ENCODE measurements around the gene SH3RF3.

DNA sequence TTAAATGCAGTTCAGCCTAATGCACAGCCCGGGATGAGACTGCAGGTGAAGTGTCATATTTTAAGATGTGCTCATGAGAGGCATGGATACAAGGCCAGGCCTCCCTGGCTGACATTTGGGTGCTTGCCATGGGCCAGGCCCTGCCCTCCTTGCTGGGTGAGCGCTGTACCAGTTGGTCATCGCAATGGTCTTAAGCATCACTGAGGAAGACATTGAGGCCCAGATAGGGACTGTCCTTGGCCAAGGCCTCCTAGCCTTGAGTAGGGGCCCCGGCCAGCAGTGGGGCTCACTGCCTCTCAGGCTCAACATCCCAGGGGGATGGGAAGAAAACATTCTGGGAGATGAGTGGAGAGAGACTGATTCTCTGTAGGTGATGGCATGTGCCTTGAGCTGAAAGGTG is 184.3 kb downstream of the SH3RF3 start:
- TF ChIP-seq, protein P1, sequence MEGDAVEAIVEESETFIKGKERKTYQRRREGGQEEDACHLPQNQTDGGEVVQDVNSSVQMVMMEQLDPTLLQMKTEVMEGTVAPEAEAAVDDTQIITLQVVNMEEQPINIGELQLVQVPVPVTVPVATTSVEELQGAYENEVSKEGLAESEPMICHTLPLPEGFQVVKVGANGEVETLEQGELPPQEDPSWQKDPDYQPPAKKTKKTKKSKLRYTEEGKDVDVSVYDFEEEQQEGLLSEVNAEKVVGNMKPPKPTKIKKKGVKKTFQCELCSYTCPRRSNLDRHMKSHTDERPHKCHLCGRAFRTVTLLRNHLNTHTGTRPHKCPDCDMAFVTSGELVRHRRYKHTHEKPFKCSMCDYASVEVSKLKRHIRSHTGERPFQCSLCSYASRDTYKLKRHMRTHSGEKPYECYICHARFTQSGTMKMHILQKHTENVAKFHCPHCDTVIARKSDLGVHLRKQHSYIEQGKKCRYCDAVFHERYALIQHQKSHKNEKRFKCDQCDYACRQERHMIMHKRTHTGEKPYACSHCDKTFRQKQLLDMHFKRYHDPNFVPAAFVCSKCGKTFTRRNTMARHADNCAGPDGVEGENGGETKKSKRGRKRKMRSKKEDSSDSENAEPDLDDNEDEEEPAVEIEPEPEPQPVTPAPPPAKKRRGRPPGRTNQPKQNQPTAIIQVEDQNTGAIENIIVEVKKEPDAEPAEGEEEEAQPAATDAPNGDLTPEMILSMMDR (IDR thresholded peaks at IDR 0.05): no peak
- TF ChIP-seq EZH2phosphoT487 (IDR thresholded peaks at IDR 0.05): no peak
